HepG2 (cell line): Measurements from ENCODE around the gene WEE1. TPM values are rescaled to one million over a fixed set of nuclear protein-coding genes. Genes with fewer than 3 reads are reported as not detected.
A peak's percentile ranks its signal among the peaks of the same experiment; 100 is the strongest.

ENCODE experiments used
- CEBPZ ChIP-seq: IDR thresholded peaks from 2 replicates; pipeline ENCODE4 v1.6.1; 2012; ENCODE audit warnings: low read length, improper control_type of control experiment
- HDAC2 ChIP-seq: sonication (generic); formaldehyde crosslinking; IDR thresholded peaks from 2 replicates; pipeline ENCODE4 v1.4.0; 2020; ENCODE audit warnings: missing genetic modification reagents
- HES4 ChIP-seq: sonication (generic); formaldehyde crosslinking; IDR thresholded peaks from 2 replicates; pipeline ENCODE4 v1.9.0; 2021; ENCODE audit warnings: mild to moderate bottlenecking, missing genetic modification reagents, borderline replicate concordance
- MXI1 ChIP-seq: IDR thresholded peaks from 3 replicates; pipeline ENCODE4 v1.6.1; 2012; ENCODE audit warnings: low read depth, low read length, inconsistent platforms, borderline replicate concordance
- NFKBIZ ChIP-seq: IDR thresholded peaks from 2 replicates; pipeline ENCODE4 v1.6.1; 2018; ENCODE audit warnings: missing genetic modification reagents, missing compliant biosample characterization
- NKX3-1 ChIP-seq: sonication (generic); formaldehyde crosslinking; IDR thresholded peaks from 2 replicates; pipeline ENCODE4 v1.5.0; 2020; ENCODE audit warnings: missing genetic modification reagents
- PAWR ChIP-seq: sonication (generic); formaldehyde crosslinking; IDR thresholded peaks from 2 replicates; pipeline ENCODE4 v1.4.0; 2020; ENCODE audit warnings: missing genetic modification reagents, mild to moderate bottlenecking, borderline replicate concordance
- PRDM15 ChIP-seq: sonication (generic); formaldehyde crosslinking; IDR thresholded peaks from 2 replicates; pipeline ENCODE4 v1.4.0; 2020; ENCODE audit warnings: missing genetic modification reagents
- SAP130 ChIP-seq: IDR thresholded peaks from 2 replicates; pipeline ENCODE4 v1.6.1; 2016; ENCODE audit warnings: low read depth
- SKIL ChIP-seq: sonication (generic); formaldehyde crosslinking; IDR thresholded peaks from 2 replicates; pipeline ENCODE4 v1.8.0; 2022; ENCODE audit warnings: missing genetic modification reagents, mild to moderate bottlenecking, moderate library complexity, borderline replicate concordance
- ZFP36L2 ChIP-seq: sonication (generic); formaldehyde crosslinking; IDR thresholded peaks from 2 replicates; pipeline ENCODE4 v1.4.0; 2020; ENCODE audit warnings: missing genetic modification reagents
- ZNF275 ChIP-seq: sonication (generic); formaldehyde crosslinking; IDR thresholded peaks from 2 replicates; pipeline ENCODE4 v1.8.0; 2022; ENCODE audit warnings: missing genetic modification reagents, mild to moderate bottlenecking, inconsistent platforms, borderline replicate concordance
- ZNF513 ChIP-seq: sonication (generic); formaldehyde crosslinking; conservative IDR thresholded peaks from 2 replicates; pipeline ENCODE4 v1.5.0; 2020; ENCODE audit warnings: missing genetic modification reagents
- ZNF547 ChIP-seq: sonication (generic); formaldehyde crosslinking; IDR thresholded peaks from 2 replicates; pipeline ENCODE4 v1.5.1; 2020; ENCODE audit warnings: mild to moderate bottlenecking, missing genetic modification reagents
- ZNF563 ChIP-seq: sonication (generic); formaldehyde crosslinking; IDR thresholded peaks from 2 replicates; pipeline ENCODE4 v1.8.0; 2022; ENCODE audit warnings: mild to moderate bottlenecking, moderate library complexity, missing genetic modification reagents
- ZNF720 ChIP-seq: sonication (generic); formaldehyde crosslinking; IDR thresholded peaks from 2 replicates; pipeline ENCODE4 v1.4.0; 2020; ENCODE audit warnings: missing genetic modification reagents
- ZNF724P ChIP-seq: sonication (generic); formaldehyde crosslinking; IDR thresholded peaks from 2 replicates; pipeline ENCODE4 v1.8.0; 2022; ENCODE audit warnings: missing genetic modification reagents, borderline replicate concordance
- polyA plus RNA-seq, 8 experiments: library from polyadenylated mRNA; depleted of rRNA in 3 of 8; stranded (reverse) in 7 of 8; unstranded in 1 of 8; fragments of >200 nt; fragmentation: Illumina TruSeq in 4 of 8; extraction: Trizol in 4 of 8; gene quantifications; 2 replicates each; pipeline versions ENCODE4 v1.2.1 to v1.2.3, GENCODE V29; 2011 to 2016; ENCODE audit warnings: low read depth in 4 of 8, missing spikeins in 1 of 8, mixed read lengths in 1 of 8; ENCODE audit not compliant: insufficient read depth in 1 of 8
- total RNA-seq, 5 experiments: library from RNA; depleted of rRNA; stranded (reverse); fragments of >200 nt; fragmentation: Illumina TruSeq; extraction: Trizol; gene quantifications; 2 replicates each; pipeline ENCODE4 v1.2.3, GENCODE V29; 2016; ENCODE audit warnings: low read depth in 1 of 5

The WEE1 gene
- total and polyA plus RNA-seq, 2 of the 13 experiments (the other 11 are each of a cell fraction or from before 2014, with no cell fraction given), result 31.4 to 63.7 TPM

GRCh38 chr11:9568854-9569587, 4.4 kb upstream of the WEE1 start (continued):
- peak; percentile 57; the same call in 1 of the 3 replicates for TF ChIP-seq MXI1
- no peak for TF ChIP-seq ZNF720 (CRISPR knock-in tag)
- no peak for TF ChIP-seq ZNF275 (CRISPR knock-in tag)
- no peak for TF ChIP-seq ZFP36L2 (CRISPR knock-in tag)
- peak; percentile 92 for TF ChIP-seq SAP130 (CRISPR knock-in tag)
- TF ChIP-seq ZNF547 (CRISPR knock-in tag), result no peak
- TF ChIP-seq ZNF724P (CRISPR knock-in tag), result no peak
- TF ChIP-seq SKIL (CRISPR knock-in tag), result peak; percentile 85
- peak; percentile 86 for TF ChIP-seq HDAC2 (CRISPR knock-in tag)
- no peak for TF ChIP-seq CEBPZ
- TF ChIP-seq HES4 (CRISPR knock-in tag), result no peak
- TF ChIP-seq NFKBIZ (CRISPR knock-in tag), result peak; percentile 65; the same call in 1 of the 2 replicates
- TF ChIP-seq PRDM15 (CRISPR knock-in tag), result peak; percentile 99
- no peak for TF ChIP-seq PAWR (CRISPR knock-in tag)
- TF ChIP-seq NKX3-1, result peak; percentile 91
- TF ChIP-seq ZNF513 (CRISPR knock-in tag), result 0 out of 2 replicates have a peak, but pooled peaks have one; percentile 20
- no peak for TF ChIP-seq ZNF563 (CRISPR knock-in tag)
